GM11168 (cell line): ENCODE data around the gene CFAP300.

Experiments
- in situ Hi-C: fragments of 300-500 bp; cut with MboI; formaldehyde crosslinking; loops from one replicate; pipeline ENCODE4 v1.12.0; 2022; ENCODE audit warnings: low sequenced_read_pairs; ENCODE audit not compliant: unreplicated experiment

The CFAP300 gene

DNA sequence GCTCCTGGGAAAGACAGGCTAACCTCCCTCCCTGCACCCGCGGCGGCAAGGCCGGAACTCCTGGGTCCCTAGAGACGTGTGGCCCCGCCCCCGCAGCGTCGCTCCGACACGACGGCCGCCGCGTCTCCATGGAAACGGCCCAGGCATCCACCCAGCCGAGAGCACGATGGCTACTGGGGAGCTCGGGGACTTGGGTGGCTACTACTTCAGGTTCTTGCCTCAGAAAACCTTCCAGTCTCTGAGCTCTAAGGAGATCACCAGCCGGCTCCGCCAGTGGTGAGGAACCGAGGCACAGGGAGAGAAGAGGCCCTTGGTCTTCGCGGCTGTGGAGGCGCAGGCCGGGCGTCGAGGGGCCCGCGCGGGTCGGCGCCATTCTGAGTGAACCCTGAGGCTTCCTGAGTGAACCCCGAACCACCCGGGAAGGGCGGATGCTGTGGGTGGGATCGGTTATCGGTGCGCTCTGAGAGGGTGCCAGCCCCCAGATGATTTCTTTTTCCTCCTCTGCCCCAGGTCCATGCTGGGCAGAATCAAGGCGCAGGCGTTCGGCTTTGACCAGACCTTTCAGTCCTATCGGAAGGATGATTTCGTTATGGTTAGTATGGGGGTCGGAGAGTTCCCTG, at the start of gene CFAP300:
TSS of gene CFAP300 (plus strand) at position 133 of the 620 bp plus-strand sequence. CDS start at position 167, 34 bp downstream.
- in situ Hi-C loops = no loop called here

DNA sequence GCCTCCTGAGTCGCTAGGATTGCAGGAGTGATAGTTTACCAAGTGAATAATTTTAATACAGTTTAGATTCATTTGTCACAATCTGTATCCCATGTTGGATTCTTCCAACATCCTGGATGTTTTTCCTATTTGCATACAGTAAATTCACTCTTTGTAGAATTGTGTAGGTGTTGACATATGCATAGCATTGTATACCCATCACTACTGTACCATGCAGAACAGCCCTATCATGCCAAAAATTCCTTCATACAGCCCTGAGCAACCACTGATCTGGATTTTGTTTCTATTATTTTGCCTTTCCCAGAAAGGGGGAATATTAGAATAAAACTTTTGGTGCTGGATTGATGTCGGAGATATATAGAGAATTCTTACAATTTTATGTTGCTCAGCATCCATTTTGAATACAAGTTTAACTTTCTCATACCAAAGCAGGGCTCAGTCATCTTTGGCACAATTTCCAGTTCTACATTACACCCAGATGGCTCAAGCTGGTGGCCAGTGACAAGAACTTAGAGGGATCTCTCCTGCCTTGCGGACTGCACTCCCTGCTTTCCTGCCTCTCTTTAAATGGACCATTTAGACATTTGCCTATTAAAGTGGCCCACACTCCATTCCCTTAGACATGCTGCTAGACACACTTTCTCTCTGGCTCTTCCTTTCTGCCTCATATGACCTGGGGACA, 45.4 kb upstream of the CFAP300 start:
- in situ Hi-C loops = loop anchor here (25.0 kb wide), 1 partner anchor 139 kb away; no protein-coding TSS in a partner anchor

- in situ Hi-C loops = loop anchor here (25.0 kb wide), 1 partner anchor 142 kb away; no protein-coding TSS in a partner anchor
These were observed 43.0 kb upstream of the CFAP300 start for GRCh38 chr11:102004220-102004619.

DNA sequence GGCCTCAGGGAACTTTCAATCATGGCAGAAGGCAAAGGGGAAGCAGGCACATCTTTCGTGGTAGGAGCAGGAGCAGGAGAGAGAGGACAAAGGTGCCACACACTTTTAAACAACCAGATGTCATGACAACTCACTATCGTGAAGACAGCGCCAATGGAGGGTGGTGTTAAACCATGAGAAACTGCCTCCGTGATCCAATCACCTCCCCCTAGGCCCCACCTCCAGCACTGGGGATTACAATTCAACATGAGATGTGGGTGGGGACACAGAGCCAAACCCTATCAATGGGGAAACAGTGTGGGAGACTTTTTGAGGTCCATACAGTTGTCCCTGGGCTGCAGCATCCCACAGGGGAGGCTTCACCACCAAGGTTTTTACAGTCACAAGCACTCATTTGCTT, 41.9 kb upstream of the CFAP300 start:
- in situ Hi-C loops = loop anchor here (25.0 kb wide), 1 partner anchor 143 kb away; no protein-coding TSS in a partner anchor

- in situ Hi-C loops = loop anchor here (25.0 kb wide), 1 partner anchor 145 kb away; no protein-coding TSS in a partner anchor
These were observed 40.2 kb upstream of the CFAP300 start for GRCh38 chr11:102006835-102007566.

GRCh38 chr11:102007567-102008437, 39.4 kb upstream of the CFAP300 start:
- in situ Hi-C loops = loop anchor here (25.0 kb wide), 1 partner anchor 146 kb away; no protein-coding TSS in a partner anchor

DNA sequence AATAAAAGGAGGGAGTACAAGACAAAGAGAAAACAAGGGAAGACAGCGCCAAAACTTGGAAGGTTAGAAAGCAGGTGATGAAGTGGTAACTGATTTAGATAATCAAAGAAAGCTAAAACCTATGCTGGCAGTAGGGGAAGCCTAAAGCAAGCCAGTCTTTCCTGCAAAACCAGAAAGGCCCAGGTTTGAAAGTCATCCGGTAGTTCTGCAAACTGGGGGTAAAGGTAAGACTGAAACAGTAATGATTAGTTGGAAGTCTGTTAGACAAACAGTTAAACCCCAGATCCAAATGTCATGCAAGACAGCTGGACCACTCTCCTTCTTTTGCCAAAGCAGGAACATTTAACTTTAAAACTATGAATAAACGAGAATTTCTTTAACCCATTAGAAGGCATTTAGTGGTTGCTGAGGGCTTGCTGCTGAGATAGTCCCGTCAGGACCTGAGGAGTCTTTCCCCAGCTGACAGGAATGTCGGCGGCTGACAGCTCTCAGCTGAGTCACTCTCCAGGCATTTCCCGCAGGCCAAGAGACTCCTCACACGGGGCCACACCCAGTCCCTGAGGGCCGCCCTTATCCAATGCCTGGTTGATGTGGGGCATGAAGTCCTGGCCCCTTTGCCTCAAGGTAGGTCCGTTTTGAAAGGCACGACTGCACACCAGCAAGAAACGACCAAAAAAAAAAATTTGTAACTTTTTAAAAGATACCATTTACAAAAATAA, 36.3 kb upstream of the CFAP300 start:
- in situ Hi-C loops = loop anchor here (25.0 kb wide), 1 partner anchor 149 kb away; no protein-coding TSS in a partner anchor

DNA sequence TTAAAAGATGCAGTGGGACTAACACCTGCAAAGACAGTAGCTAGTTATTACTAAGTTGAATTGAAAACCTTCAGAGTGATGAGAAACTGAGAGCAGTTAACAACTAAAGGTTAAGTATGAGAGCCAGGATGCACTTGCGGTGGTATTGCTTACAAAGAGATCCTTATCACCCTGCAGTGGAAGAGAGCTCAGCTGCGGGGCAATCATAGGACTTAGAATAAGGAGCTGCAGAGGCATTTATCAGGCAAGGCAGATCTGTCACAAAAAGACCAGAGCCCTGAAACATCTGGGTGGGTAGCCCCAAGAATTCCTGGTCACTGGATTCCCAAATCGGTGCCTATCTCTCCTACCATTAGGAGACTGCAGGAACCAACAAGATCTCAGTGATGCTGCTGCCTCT, 34.3 kb upstream of the CFAP300 start:
- in situ Hi-C loops = loop anchor here (25.0 kb wide), 1 partner anchor 151 kb away; no protein-coding TSS in a partner anchor

- in situ Hi-C loops = loop anchor here (25.0 kb wide), 1 partner anchor 152 kb away; no protein-coding TSS in a partner anchor
These were observed 32.5 kb upstream of the CFAP300 start for GRCh38 chr11:102014756-102015155.

- in situ Hi-C loops = loop anchor here (25.0 kb wide), 1 partner anchor 155 kb away; no protein-coding TSS in a partner anchor
These were observed 30.2 kb upstream of the CFAP300 start for GRCh38 chr11:102017026-102017425.

DNA sequence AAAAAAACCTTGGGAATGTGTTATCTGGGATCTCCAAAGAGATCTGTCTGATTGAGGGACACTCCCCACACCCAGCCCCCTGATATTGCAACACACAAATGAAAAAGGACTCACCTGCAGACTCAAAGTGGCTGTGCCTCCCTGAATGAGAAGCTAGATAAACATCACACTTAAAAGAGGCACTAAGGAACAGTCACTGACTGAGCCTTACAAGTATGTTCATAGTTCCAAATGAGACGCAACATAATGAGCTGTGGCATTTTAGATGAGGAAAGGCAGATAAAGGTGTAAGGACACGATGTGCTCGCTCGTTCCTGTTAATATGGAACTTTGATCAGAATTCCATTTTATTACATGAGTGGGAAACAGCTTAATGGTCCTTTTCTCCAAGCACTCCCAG, 21.0 kb upstream of the CFAP300 start:
- in situ Hi-C loops = no loop called here

DNA sequence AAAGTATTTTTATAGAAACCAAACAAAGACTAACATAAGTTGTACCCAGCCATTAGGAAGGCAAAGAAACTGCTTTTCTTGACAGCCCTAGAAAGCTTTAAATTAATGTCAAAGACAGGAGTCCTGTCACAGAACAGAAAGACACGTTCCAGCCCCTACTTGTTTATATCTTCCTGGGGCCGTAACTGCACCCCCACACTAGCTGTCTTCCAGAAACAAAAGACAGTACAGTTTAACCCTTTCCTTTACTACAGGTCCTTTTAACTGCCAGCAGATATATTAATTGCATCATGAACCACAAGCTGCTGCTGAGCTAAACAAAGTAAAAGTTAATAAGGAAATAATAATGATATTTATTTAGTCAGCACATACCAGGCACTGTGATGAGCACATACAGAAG, 20.3 kb upstream of the CFAP300 start:
- in situ Hi-C loops = no loop called here

DNA sequence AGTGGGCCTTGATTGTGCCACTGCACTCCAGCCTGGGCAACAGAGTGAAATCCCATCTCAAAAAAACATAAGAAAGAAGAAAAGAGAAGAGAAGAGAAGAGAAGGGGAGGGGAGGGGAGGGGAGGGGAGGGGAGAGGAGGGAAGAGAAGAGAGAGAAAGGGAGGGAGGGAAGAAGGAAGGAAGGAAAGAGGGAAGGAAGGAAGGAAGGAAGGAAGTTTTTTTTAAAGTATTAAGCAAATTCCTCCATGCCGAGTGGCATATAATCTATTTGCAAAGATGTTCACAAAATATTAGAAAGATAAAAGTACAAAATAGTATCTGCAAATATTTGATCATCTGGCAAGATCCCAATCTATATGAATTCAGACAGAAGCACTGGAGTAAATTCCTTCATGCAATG, 10.5 kb upstream of the CFAP300 start:
- in situ Hi-C loops = no loop called here

- in situ Hi-C loops = no loop called here
These were observed 396 bp upstream of the CFAP300 start for GRCh38 chr11:102046841-102047240.

DNA sequence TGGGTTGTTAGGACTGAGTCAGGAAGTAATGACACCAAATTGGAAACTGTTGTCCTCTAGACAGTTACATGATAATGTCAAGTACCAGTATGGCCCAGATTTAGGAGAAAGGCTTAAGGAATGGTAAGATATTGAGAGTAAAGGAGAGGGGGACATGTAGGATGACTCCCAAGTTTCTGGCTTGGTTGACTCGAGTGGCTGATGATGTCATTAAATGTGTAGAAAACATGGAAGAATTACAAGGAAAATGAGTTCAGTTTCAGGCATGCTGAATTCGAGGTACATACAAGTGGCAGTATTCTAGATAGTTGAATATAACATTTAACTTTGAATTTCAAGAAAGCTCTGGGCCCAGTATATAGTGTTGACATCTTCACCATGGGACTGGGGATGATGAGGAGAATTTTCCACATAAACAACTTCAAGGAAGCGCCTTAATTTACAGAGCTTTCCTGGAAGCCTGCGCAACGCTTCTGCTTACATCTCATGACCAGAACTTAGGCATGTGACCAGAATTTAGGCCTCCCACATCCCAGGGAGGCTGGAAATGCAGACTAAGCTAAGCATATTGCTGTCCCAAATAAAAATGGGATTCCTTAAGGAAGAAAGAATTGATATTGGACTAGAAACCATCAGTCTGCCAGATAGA, 3.8 kb downstream of the CFAP300 start:
- in situ Hi-C loops = no loop called here

DNA sequence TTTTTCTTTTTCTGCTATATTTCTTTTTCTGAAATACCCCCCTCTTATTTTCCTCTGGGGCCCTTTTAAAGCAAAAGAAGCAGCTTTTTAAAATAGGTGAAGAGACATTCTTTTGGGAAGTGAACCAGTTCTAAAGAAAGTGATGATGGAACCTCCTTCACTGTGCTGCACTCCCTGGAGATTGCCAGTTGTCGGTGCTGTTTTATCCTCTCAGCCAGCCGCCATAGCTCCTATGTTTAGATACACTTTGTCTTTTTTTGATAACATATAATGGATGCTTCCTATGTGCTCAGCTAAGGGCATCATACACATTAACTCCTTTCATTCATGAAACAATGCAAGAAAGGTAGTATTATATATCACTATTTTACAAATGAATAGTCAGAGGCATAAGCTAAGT, 14.0 kb downstream of the CFAP300 start:
- in situ Hi-C loops = no loop called here

DNA sequence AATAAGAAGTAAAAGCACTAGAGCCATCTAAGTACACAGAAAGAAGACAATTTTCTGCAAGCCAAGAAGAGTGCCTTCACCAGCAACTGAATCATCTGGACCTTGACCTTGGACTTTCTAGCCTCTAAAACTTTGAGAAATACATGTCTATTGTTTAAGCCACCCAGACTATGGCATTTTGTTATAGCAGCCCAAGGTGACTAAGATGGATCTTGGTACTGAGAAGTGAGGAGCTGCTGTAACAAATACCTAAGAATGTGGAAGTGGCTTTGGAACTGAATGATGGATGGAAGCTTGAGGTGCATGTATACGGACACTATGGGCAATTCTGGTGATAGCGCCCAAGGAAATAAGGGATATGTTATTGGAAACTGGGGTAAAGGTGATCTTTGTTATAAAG, 14.9 kb downstream of the CFAP300 start:
- in situ Hi-C loops = no loop called here

DNA sequence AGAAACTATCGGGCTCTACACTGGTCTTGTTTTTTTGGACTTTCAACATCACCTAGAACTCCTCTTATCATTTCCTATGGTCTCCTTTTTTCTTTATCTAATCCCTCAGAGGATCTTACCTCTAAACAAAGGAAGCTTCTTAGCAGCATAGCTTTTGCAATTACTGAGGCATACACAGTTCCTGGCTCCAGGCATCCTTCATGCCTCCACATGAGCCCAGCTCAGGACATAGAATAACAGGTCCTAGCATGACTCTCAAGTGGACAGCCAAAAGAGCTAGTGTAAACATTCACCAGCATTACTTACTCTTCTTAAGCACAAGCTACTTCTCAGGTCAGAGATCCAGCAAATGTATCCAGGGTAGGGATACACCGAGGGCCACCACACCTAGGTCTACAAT, 17.1 kb downstream of the CFAP300 start:
- in situ Hi-C loops = no loop called here

GRCh38 chr11:102070766-102071165, 23.5 kb downstream of the CFAP300 start:
- in situ Hi-C loops = no loop called here
